C4-2B (cell line): ENCODE results near the gene YBX3.

ENCODE experiments used
- ZFX ChIP-seq: fragments of 450-650 bp; IDR thresholded peaks from 2 replicates; pipeline ENCODE4 v1.6.1; 2017
- TF ChIP-seq, protein P1 (sequence below): fragments of 450-650 bp; conservative IDR thresholded peaks from 2 replicates; pipeline ENCODE4 v1.5.1; 2017; ENCODE audit warnings: mild to moderate bottlenecking

- TF ChIP-seq, protein P1, sequence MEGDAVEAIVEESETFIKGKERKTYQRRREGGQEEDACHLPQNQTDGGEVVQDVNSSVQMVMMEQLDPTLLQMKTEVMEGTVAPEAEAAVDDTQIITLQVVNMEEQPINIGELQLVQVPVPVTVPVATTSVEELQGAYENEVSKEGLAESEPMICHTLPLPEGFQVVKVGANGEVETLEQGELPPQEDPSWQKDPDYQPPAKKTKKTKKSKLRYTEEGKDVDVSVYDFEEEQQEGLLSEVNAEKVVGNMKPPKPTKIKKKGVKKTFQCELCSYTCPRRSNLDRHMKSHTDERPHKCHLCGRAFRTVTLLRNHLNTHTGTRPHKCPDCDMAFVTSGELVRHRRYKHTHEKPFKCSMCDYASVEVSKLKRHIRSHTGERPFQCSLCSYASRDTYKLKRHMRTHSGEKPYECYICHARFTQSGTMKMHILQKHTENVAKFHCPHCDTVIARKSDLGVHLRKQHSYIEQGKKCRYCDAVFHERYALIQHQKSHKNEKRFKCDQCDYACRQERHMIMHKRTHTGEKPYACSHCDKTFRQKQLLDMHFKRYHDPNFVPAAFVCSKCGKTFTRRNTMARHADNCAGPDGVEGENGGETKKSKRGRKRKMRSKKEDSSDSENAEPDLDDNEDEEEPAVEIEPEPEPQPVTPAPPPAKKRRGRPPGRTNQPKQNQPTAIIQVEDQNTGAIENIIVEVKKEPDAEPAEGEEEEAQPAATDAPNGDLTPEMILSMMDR = no peak
- TF ChIP-seq ZFX = no peak
Observed at GRCh38 chr12:10689146-10689545, 34.0 kb downstream of the YBX3 start.
